ENCODE measurements around the gene MST1R.

MST1R gene

DNA sequence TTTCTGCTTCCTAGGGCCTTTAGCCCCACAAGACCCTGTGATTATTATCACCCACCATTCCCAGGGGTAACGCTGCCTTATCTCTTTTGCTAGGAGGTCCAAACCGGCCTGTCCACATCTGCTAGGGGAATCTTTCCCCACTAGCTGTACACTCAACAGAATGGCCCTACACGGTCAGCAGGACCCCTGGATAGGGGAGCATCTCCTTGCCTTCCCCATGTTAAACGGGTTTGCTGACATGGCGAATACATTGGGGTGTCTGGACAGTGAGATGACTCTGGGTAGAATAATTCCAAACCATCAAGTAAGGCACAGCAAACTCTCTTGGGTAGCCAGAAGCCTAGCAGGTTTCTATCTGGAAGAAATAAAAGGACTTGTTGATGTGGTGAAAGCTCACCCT lies 48.0 kb downstream of the MST1R start:
- no peak for TF ChIP-seq TCF4 (CRISPR knock-in tag; IDR thresholded peaks at IDR 0.05; ENCODE audit: borderline replicate concordance)
- TF ChIP-seq, protein P1, sequence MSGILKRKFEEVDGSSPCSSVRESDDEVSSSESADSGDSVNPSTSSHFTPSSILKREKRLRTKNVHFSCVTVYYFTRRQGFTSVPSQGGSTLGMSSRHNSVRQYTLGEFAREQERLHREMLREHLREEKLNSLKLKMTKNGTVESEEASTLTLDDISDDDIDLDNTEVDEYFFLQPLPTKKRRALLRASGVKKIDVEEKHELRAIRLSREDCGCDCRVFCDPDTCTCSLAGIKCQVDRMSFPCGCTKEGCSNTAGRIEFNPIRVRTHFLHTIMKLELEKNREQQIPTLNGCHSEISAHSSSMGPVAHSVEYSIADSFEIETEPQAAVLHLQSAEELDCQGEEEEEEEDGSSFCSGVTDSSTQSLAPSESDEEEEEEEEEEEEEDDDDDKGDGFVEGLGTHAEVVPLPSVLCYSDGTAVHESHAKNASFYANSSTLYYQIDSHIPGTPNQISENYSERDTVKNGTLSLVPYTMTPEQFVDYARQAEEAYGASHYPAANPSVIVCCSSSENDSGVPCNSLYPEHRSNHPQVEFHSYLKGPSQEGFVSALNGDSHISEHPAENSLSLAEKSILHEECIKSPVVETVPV (CRISPR knock-in tag; IDR thresholded peaks at IDR 0.05) = no peak
- no peak for TF ChIP-seq RARB (CRISPR knock-in tag; IDR thresholded peaks at IDR 0.05)
- TF ChIP-seq OSR1 (CRISPR knock-in tag; IDR thresholded peaks at IDR 0.05) = no peak
- no peak for TF ChIP-seq BACH2 (CRISPR knock-in tag; IDR thresholded peaks at IDR 0.05; ENCODE audit: borderline replicate concordance)
- no peak for TF ChIP-seq TOX (CRISPR knock-in tag; IDR thresholded peaks at IDR 0.05; ENCODE audit: borderline replicate concordance)
- TF ChIP-seq ZNF70 (CRISPR knock-in tag; IDR thresholded peaks at IDR 0.05) = no peak
- no peak for TF ChIP-seq GLIS3 (CRISPR knock-in tag; IDR thresholded peaks at IDR 0.05)
- TF ChIP-seq, protein P2, sequence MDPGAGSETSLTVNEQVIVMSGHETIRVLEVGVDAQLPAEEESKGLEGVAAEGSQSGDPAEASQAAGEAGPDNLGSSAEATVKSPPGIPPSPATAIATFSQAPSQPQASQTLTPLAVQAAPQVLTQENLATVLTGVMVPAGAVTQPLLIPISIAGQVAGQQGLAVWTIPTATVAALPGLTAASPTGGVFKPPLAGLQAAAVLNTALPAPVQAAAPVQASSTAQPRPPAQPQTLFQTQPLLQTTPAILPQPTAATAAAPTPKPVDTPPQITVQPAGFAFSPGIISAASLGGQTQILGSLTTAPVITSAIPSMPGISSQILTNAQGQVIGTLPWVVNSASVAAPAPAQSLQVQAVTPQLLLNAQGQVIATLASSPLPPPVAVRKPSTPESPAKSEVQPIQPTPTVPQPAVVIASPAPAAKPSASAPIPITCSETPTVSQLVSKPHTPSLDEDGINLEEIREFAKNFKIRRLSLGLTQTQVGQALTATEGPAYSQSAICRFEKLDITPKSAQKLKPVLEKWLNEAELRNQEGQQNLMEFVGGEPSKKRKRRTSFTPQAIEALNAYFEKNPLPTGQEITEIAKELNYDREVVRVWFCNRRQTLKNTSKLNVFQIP (CRISPR knock-in tag; IDR thresholded peaks at IDR 0.05; ENCODE audit: borderline replicate concordance, low read depth) = no peak
- no peak for TF ChIP-seq ESRRG (CRISPR knock-in tag; IDR thresholded peaks at IDR 0.05)
- TF ChIP-seq ZC3H10 (CRISPR knock-in tag; IDR thresholded peaks at IDR 0.05) = no peak
- no peak for TF ChIP-seq ISL1 (CRISPR knock-in tag; IDR thresholded peaks at IDR 0.05)
- ATAC-seq = no peak

DNA sequence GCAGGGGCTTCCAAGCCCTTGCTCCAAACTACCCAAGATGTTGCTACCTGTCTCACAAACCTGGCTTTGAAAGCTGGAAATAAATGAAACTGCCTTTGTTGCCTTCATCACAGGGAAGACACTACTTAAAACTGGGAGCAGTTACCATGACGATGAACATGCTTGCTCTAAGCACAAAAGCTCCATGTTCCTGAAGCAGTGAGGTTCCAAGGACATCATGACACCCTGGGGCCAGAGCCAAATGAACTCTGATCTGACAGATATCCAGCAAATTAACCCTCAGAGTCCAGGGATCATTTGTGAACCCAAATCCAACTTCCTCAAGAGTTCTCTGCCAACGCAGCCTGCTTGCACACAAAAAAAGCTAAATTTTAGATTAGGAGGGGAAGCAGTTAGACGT lies 58.0 kb downstream of the MST1R start:
- ATAC-seq = no peak
- no peak for TF ChIP-seq ISL1 (CRISPR knock-in tag; IDR thresholded peaks at IDR 0.05)
- TF ChIP-seq, protein P1 (CRISPR knock-in tag; IDR thresholded peaks at IDR 0.05) = no peak

DNA sequence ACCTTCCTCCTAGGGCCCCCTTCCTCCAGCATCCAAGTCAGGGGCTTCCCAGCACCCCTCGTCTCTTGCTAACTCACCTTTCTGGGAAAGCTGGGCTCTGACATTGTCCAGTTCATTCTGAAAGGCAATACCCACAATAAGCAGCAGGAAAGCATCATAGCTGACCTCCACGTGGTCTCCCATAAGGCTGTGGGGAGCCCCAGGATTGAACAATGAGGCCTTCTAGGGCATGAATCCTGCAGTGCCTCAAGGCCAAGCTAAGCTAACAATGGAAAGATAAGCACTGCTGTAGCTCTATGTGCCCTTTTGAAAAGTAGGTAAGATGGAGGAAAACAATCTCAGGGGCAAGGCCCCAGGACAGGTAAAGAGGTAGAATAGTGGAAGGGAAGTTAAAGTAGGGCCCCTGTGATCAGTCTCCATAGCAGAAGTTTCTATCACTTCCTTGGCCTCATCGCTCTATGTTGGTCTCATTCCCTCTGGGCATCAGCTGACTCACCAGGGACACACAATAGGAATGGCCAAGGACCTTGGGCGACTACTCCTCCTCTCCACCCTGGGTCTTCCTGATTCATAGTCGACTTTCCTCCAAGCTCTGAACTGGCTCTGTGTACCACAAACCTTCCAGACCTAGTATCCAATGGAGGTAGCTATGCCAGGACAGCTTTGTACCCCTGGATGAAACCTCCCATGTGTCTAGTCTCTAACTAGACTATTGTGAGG lies 59.0 kb downstream of the MST1R start:
- no peak for TF ChIP-seq ZNF8 (CRISPR knock-in tag; IDR thresholded peaks at IDR 0.05)
- no peak for TF ChIP-seq ESRRG (CRISPR knock-in tag; IDR thresholded peaks at IDR 0.05)
- TF ChIP-seq SNAI2 (CRISPR knock-in tag; IDR thresholded peaks at IDR 0.05) = no peak
- TF ChIP-seq TCF4 (CRISPR knock-in tag; IDR thresholded peaks at IDR 0.05; ENCODE audit: borderline replicate concordance) = no peak
- TF ChIP-seq PPARA (CRISPR knock-in tag; IDR thresholded peaks at IDR 0.05; ENCODE audit: borderline replicate concordance) = no peak
- TF ChIP-seq, protein P3, sequence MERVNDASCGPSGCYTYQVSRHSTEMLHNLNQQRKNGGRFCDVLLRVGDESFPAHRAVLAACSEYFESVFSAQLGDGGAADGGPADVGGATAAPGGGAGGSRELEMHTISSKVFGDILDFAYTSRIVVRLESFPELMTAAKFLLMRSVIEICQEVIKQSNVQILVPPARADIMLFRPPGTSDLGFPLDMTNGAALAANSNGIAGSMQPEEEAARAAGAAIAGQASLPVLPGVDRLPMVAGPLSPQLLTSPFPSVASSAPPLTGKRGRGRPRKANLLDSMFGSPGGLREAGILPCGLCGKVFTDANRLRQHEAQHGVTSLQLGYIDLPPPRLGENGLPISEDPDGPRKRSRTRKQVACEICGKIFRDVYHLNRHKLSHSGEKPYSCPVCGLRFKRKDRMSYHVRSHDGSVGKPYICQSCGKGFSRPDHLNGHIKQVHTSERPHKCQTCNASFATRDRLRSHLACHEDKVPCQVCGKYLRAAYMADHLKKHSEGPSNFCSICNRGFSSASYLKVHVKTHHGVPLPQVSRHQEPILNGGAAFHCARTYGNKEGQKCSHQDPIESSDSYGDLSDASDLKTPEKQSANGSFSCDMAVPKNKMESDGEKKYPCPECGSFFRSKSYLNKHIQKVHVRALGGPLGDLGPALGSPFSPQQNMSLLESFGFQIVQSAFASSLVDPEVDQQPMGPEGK (CRISPR knock-in tag; IDR thresholded peaks at IDR 0.05; ENCODE audit: borderline replicate concordance) = no peak
- TF ChIP-seq ARNTL (CRISPR knock-in tag; IDR thresholded peaks at IDR 0.05; ENCODE audit: borderline replicate concordance, low read depth) = no peak
- TF ChIP-seq RARB (CRISPR knock-in tag; IDR thresholded peaks at IDR 0.05) = no peak
- TF ChIP-seq ZFP30 (CRISPR knock-in tag; IDR thresholded peaks at IDR 0.05) = no peak
- TF ChIP-seq ZNF70 (CRISPR knock-in tag; IDR thresholded peaks at IDR 0.05) = no peak
- TF ChIP-seq BACH2 (CRISPR knock-in tag; IDR thresholded peaks at IDR 0.05; ENCODE audit: borderline replicate concordance) = no peak
- TF ChIP-seq ZFP3 (CRISPR knock-in tag; IDR thresholded peaks at IDR 0.05) = no peak
- TF ChIP-seq OSR1 (CRISPR knock-in tag; IDR thresholded peaks at IDR 0.05) = no peak
- no peak for TF ChIP-seq TOX (CRISPR knock-in tag; IDR thresholded peaks at IDR 0.05; ENCODE audit: borderline replicate concordance)
- no peak for TF ChIP-seq GLIS3 (CRISPR knock-in tag; IDR thresholded peaks at IDR 0.05)
- TF ChIP-seq, protein P2 (CRISPR knock-in tag; IDR thresholded peaks at IDR 0.05; ENCODE audit: borderline replicate concordance, low read depth) = no peak
- TF ChIP-seq, protein P4, sequence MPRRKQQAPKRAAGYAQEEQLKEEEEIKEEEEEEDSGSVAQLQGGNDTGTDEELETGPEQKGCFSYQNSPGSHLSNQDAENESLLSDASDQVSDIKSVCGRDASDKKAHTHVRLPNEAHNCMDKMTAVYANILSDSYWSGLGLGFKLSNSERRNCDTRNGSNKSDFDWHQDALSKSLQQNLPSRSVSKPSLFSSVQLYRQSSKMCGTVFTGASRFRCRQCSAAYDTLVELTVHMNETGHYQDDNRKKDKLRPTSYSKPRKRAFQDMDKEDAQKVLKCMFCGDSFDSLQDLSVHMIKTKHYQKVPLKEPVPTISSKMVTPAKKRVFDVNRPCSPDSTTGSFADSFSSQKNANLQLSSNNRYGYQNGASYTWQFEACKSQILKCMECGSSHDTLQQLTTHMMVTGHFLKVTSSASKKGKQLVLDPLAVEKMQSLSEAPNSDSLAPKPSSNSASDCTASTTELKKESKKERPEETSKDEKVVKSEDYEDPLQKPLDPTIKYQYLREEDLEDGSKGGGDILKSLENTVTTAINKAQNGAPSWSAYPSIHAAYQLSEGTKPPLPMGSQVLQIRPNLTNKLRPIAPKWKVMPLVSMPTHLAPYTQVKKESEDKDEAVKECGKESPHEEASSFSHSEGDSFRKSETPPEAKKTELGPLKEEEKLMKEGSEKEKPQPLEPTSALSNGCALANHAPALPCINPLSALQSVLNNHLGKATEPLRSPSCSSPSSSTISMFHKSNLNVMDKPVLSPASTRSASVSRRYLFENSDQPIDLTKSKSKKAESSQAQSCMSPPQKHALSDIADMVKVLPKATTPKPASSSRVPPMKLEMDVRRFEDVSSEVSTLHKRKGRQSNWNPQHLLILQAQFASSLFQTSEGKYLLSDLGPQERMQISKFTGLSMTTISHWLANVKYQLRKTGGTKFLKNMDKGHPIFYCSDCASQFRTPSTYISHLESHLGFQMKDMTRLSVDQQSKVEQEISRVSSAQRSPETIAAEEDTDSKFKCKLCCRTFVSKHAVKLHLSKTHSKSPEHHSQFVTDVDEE (CRISPR knock-in tag; IDR thresholded peaks at IDR 0.05) = no peak
- no peak for TF ChIP-seq ISL1 (CRISPR knock-in tag; IDR thresholded peaks at IDR 0.05)
- ATAC-seq = no peak
